GM19463 (cell line): ENCODE data around the gene PTPRE.

Experiments used
- ATAC-seq: cut with Tn5 transposase; IDR thresholded peaks from one replicate; pipeline ENCODE4 v1.9.1; 2021; ENCODE audit warnings: mild to moderate bottlenecking, moderate library complexity; ENCODE audit not compliant: unreplicated experiment

PTPRE gene

GRCh38 chr10:128040681-128041080 lies 133.8 kb downstream of the PTPRE start:
- no peak for ATAC-seq

GRCh38 chr10:128042131-128042610 lies 135.3 kb downstream of the PTPRE start:
- no peak for ATAC-seq

- no peak for ATAC-seq
Measured at GRCh38 chr10:128043259-128044045, 136.5 kb downstream of the PTPRE start.

- no peak for ATAC-seq
Measured at GRCh38 chr10:128044186-128044585, 137.3 kb downstream of the PTPRE start.

- no peak for ATAC-seq
Measured at GRCh38 chr10:128044961-128045832, 138.3 kb downstream of the PTPRE start.

GRCh38 chr10:128045833-128046120 lies 138.9 kb downstream of the PTPRE start:
- no peak for ATAC-seq

GRCh38 chr10:128046156-128046952 lies 139.5 kb downstream of the PTPRE start:
- no peak for ATAC-seq

- ATAC-seq: peak; percentile 0
Measured at GRCh38 chr10:128046953-128047290, 140.0 kb downstream of the PTPRE start.

GRCh38 chr10:128047351-128047750 lies 140.4 kb downstream of the PTPRE start:
- peak; percentile 99 for ATAC-seq

GRCh38 chr10:128047991-128048818 lies 141.3 kb downstream of the PTPRE start:
- peak; percentile 18 for ATAC-seq

- no peak for ATAC-seq
Measured at GRCh38 chr10:128048819-128049210, 141.9 kb downstream of the PTPRE start.

- ATAC-seq: no peak
Measured at GRCh38 chr10:128049226-128050120, 142.6 kb downstream of the PTPRE start.

- ATAC-seq: no peak
Measured at GRCh38 chr10:128050121-128050516, 143.2 kb downstream of the PTPRE start.

GRCh38 chr10:128050936-128051335 lies 144.0 kb downstream of the PTPRE start:
- no peak for ATAC-seq

- ATAC-seq: no peak
Measured at GRCh38 chr10:128051548-128051947, 144.6 kb downstream of the PTPRE start.

GRCh38 chr10:128052696-128053095 lies 145.8 kb downstream of the PTPRE start:
- no peak for ATAC-seq

- no peak for ATAC-seq
Measured at GRCh38 chr10:128053356-128053755, 146.5 kb downstream of the PTPRE start.

- no peak for ATAC-seq
Measured at GRCh38 chr10:128054163-128054970, 147.5 kb downstream of the PTPRE start.
